ENCODE measurements around the gene ATP2A2. TPM values are rescaled to one million over a fixed set of nuclear protein-coding genes. Genes with fewer than 3 reads are reported as not detected.

ATP2A2 gene
- total RNA-seq, 2 donors from 2014 or later = 1,597 to 3,086 TPM

- no peaks in the 10 kb centered on the region for H3K27me3 ChIP-seq
- H3K9me3 ChIP-seq = no peaks in the 10 kb centered on the region
- peak overlapping the region; percentile 28 to 73 for H3K27ac ChIP-seq
- no peak for TF ChIP-seq CTCF (IDR thresholded peaks at IDR 0.05)
- H3K36me3 ChIP-seq = peaks cover 66% of the 10 kb centered on the region
- no peak overlapping the region for H3K4me3 ChIP-seq
- DNase-seq (ENCODE audit: low spot score) = no peak
- peaks cover 0 to 79% of the 10 kb centered on the region in 2 donors for H3K4me1 ChIP-seq
Measured at GRCh38 chr12:110316861-110317260, 35.8 kb downstream of the ATP2A2 start.

GRCh38 chr12:110317911-110318310, 36.9 kb downstream of the ATP2A2 start:
- no peak overlapping the region for H3K4me3 ChIP-seq
- peak overlapping the region; percentile 6 to 73 for H3K27ac ChIP-seq
- no peaks in the 10 kb centered on the region for H3K9me3 ChIP-seq
- DNase-seq (ENCODE audit: low spot score) = no peak
- peaks cover 70% of the 10 kb centered on the region for H3K36me3 ChIP-seq
- peaks cover 0 to 79% of the 10 kb centered on the region in 2 donors for H3K4me1 ChIP-seq
- TF ChIP-seq CTCF (IDR thresholded peaks at IDR 0.05) = no peak
- no peaks in the 10 kb centered on the region for H3K27me3 ChIP-seq

- Histone ChIP-seq H3K36me3 (peaks cover 73% of the 10 kb centered on the region), H3K4me3 (no peak overlapping the region), H3K4me1 (peaks cover 0 to 78% of the 10 kb centered on the region in 2 donors), H3K27me3 (no peaks in the 10 kb centered on the region), H3K9me3 (no peaks in the 10 kb centered on the region), H3K27ac (peak overlapping the region in 1 of 2 donors; percentile 8)
- TF ChIP-seq CTCF (IDR thresholded peaks at IDR 0.05) = no peak
- no peak for DNase-seq (ENCODE audit: low spot score)
Measured at GRCh38 chr12:110320550-110320949, 39.5 kb downstream of the ATP2A2 start.

- no peaks in the 10 kb centered on the region for H3K9me3 ChIP-seq
- no peak for TF ChIP-seq CTCF (IDR thresholded peaks at IDR 0.05)
- H3K4me3 ChIP-seq = no peak overlapping the region
- H3K27me3 ChIP-seq = no peaks in the 10 kb centered on the region
- no peak for DNase-seq (ENCODE audit: low spot score)
- peaks cover 0 to 41% of the 10 kb centered on the region in 2 donors for H3K4me1 ChIP-seq
- H3K36me3 ChIP-seq = peaks cover 100% of the 10 kb centered on the region
- no peak overlapping the region for H3K27ac ChIP-seq
Measured at GRCh38 chr12:110329710-110330109, 48.7 kb downstream of the ATP2A2 start.

- Histone ChIP-seq H3K4me1 (peaks cover 0 to 43% of the 10 kb centered on the region in 2 donors), H3K36me3 (peaks cover 100% of the 10 kb centered on the region), H3K27ac (no peak overlapping the region), H3K4me3 (no peak overlapping the region), H3K9me3 (no peaks in the 10 kb centered on the region), H3K27me3 (no peaks in the 10 kb centered on the region)
- DNase-seq (ENCODE audit: low spot score) = no peak
- TF ChIP-seq CTCF (IDR thresholded peaks at IDR 0.05) = no peak
Measured at GRCh38 chr12:110330124-110330523, 49.1 kb downstream of the ATP2A2 start.

GRCh38 chr12:110330544-110330943, 49.5 kb downstream of the ATP2A2 start:
- no peak overlapping the region for H3K27ac ChIP-seq
- H3K27me3 ChIP-seq = no peaks in the 10 kb centered on the region
- DNase-seq (ENCODE audit: low spot score) = no peak
- peaks cover 100% of the 10 kb centered on the region for H3K36me3 ChIP-seq
- no peaks in the 10 kb centered on the region for H3K9me3 ChIP-seq
- no peak for TF ChIP-seq CTCF (IDR thresholded peaks at IDR 0.05)
- no peak overlapping the region for H3K4me3 ChIP-seq
- H3K4me1 ChIP-seq = peaks cover 0 to 48% of the 10 kb centered on the region in 2 donors
